Inflammatory macrophage treated with lipopolysaccharide for 4 hours (primary cell): ENCODE measurements around the gene KCNQ1.
"Not testable (repeated sequence)": the region's sequence is repeated elsewhere in the genome, so short reads cannot be mapped to it uniquely, and the experiment has no call there.

Experiments
- DNase-seq: peaks from one replicate; pipeline ENCODE4 v3.0.0-alpha.2; 2020

Gene KCNQ1

GRCh38 chr11:2475136-2475918 is 30.5 kb downstream of the KCNQ1 start:
- no peak for DNase-seq

GRCh38 chr11:2477254-2477653 is 32.4 kb downstream of the KCNQ1 start:
- no peak for DNase-seq

- DNase-seq, result no peak
These were observed 33.1 kb downstream of the KCNQ1 start for GRCh38 chr11:2477936-2478335.

GRCh38 chr11:2480067-2480873 is 35.5 kb downstream of the KCNQ1 start:
- peak; percentile 71 for DNase-seq

GRCh38 chr11:2480874-2481220 is 36.0 kb downstream of the KCNQ1 start:
- DNase-seq, result peak; percentile 97

- DNase-seq, result no peak
These were observed 36.4 kb downstream of the KCNQ1 start for GRCh38 chr11:2481253-2481652.

GRCh38 chr11:2482204-2482603 is 37.4 kb downstream of the KCNQ1 start:
- DNase-seq, result peak; percentile 85

GRCh38 chr11:2482745-2483144 is 37.9 kb downstream of the KCNQ1 start:
- no peak for DNase-seq

GRCh38 chr11:2483426-2483825 is 38.6 kb downstream of the KCNQ1 start:
- no peak for DNase-seq

- no peak for DNase-seq
These were observed 39.8 kb downstream of the KCNQ1 start for GRCh38 chr11:2484576-2485125.

GRCh38 chr11:2488004-2488403 is 43.2 kb downstream of the KCNQ1 start:
- no peak for DNase-seq

- DNase-seq, result peak; percentile 39
These were observed 44.3 kb downstream of the KCNQ1 start for GRCh38 chr11:2489083-2489482.

GRCh38 chr11:2497951-2498350 is 53.1 kb downstream of the KCNQ1 start:
- not testable (repeated sequence) for DNase-seq

- DNase-seq, result no peak
These were observed 53.9 kb downstream of the KCNQ1 start for GRCh38 chr11:2498750-2499149.

GRCh38 chr11:2507212-2507901 is 62.5 kb downstream of the KCNQ1 start:
- no peak for DNase-seq

GRCh38 chr11:2507945-2508749 is 63.3 kb downstream of the KCNQ1 start:
- no peak for DNase-seq

GRCh38 chr11:2508793-2509192 is 64.0 kb downstream of the KCNQ1 start:
- no peak for DNase-seq

GRCh38 chr11:2509481-2510001 is 64.7 kb downstream of the KCNQ1 start:
- no peak for DNase-seq

GRCh38 chr11:2510626-2511402 is 66.0 kb downstream of the KCNQ1 start:
- DNase-seq, result no peak

- DNase-seq, result peak; percentile 71
These were observed 66.9 kb downstream of the KCNQ1 start for GRCh38 chr11:2511421-2512369.
